H1 (cell line): Measurements from ENCODE around the gene DUSP7.

Source experiments
- EP300 ChIP-seq, 2 experiments: IDR thresholded peaks; 1 replicate in 1 of 2; 2 replicates in 1 of 2; pipeline ENCODE4 v1.6.1; 2011 to 2012; ENCODE audit warnings: low read depth in 2 of 2, low read length in 2 of 2, mild to moderate bottlenecking in 2 of 2, borderline replicate concordance in 1 of 2, inconsistent platforms in 1 of 2, moderate library complexity in 1 of 2
- MAFK ChIP-seq: IDR thresholded peaks from 2 replicates; pipeline ENCODE4 v1.6.1; 2012; ENCODE audit warnings: low read depth, mild to moderate bottlenecking, improper control_type of control experiment, low read length
- RXRA ChIP-seq: IDR thresholded peaks from 2 replicates; pipeline ENCODE4 v1.6.1; 2011; ENCODE audit warnings: low read depth, mild to moderate bottlenecking, low read length, moderate library complexity; ENCODE audit not compliant: insufficient read depth

DNA sequence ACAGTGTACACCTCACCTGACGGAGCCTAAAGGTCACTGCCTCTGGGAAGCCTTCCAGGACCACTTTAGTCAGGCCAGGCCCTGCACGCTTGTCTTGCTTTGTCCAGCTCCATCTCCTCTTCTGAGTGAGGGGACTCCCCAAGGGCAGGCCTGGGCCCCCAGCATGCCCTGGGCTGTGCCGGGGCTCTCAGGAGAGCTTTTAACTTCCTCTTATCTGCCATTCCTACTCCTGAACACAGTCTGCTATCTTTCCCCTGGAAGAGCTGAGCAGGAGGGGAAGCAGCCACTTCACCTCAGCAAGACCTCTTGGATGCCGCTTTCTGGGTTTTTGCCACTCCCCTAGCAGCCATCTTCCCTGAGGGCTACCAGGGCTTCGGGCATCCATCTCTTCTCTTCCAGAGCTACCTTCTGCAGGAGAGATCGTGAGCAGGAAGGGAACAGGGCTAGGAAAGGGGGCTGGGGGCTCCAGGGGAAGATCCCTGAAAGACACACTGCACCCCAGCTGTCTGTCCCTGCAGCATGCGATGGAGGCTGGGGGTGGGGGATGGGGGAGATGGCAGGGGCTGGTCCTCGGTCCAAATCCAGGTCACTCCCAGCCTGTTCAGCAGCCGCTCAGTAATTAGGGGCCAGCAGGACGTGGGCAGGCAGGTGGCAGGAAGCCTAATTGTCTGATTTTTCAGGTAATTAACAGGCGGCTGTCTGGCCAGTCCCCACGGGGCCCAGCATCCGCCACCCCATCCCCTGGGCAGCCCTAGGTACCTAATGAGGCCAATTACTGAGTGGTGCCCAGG lies 40.7 kb downstream of the DUSP7 start:
- no peak for TF ChIP-seq EP300 (IDR thresholded peaks at IDR 0.05; ENCODE audit: borderline replicate concordance in 1 of 2, low read depth in 2 of 2, low read length in 2 of 2)
- no peak for TF ChIP-seq MAFK
- TF ChIP-seq RXRA: no peak
